22Rv1 (cell line): ENCODE data around the gene POU2F1.

Experiments
- CTCF ChIP-seq: fragments of 450-650 bp; IDR thresholded peaks from 2 replicates; pipeline ENCODE4 v1.5.1; 2017; ENCODE audit warnings: mild to moderate bottlenecking
- ZFX ChIP-seq: fragments of 450-650 bp; IDR thresholded peaks from 2 replicates; pipeline ENCODE4 v1.6.1; 2017; ENCODE audit warnings: antibody characterized with exemption, borderline replicate concordance

GRCh38 chr1:167367705-167368104, 147.0 kb downstream of the POU2F1 start:
- no peak for TF ChIP-seq CTCF
- TF ChIP-seq ZFX = no peak
